A673 (cell line): Measurements from ENCODE around the gene PKM. TPM values are rescaled to one million over a fixed set of nuclear protein-coding genes. Genes with fewer than 3 reads are reported as not detected.

Experiments used
- BruUV-seq: library from RNA; stranded (reverse); fragments of 400-500 nt; replicated peaks from 2 replicates; lab custom pipeline; 2021; lab: Mats Ljungman, UMichigan
- CTCF ChIA-PET: fragments of 300-600 bp; sonication (Branson Sonifier 250); formaldehyde crosslinking; loops from one replicate; lab custom pipeline; 2022; ENCODE audit warnings: antibody characterized with exemption; lab: Charles Lee
- POLR2A ChIA-PET: fragments of 300-600 bp; sonication (Branson Sonifier 250); formaldehyde crosslinking; loops from one replicate; lab custom pipeline; 2022; ENCODE audit warnings: antibody characterized with exemption; ENCODE audit not compliant: low non-redundant PET; lab: Charles Lee
- DNase-seq: peaks from one replicate; pipeline ENCODE4 v3.0.0-alpha.2; 2015; ENCODE audit warnings: low spot score
- H3K27ac ChIP-seq: fragments of 200-600 bp; sonication (generic); 2 replicates; pipeline ENCODE4 v1.5.1; 2016; ENCODE audit warnings: mixed run types, low read depth, mild to moderate bottlenecking, mixed read lengths, antibody characterized with exemption, low read length; ENCODE audit not compliant: poor library complexity, severe bottlenecking
- H3K27me3 ChIP-seq: fragments of 200-600 bp; sonication (generic); replicated peaks from 2 replicates; pipeline ENCODE4 v1.6.1; 2017; ENCODE audit warnings: mixed run types, low read depth, mild to moderate bottlenecking, mixed read lengths, antibody characterized with exemption, low read length; ENCODE audit not compliant: insufficient read depth, poor library complexity
- H3K36me3 ChIP-seq: fragments of 200-600 bp; sonication (generic); 2 replicates; pipeline ENCODE4 v1.6.1; 2016; ENCODE audit warnings: mixed run types, mild to moderate bottlenecking, mixed read lengths, antibody characterized with exemption, low read length; ENCODE audit not compliant: insufficient read depth, poor library complexity, severe bottlenecking
- H3K4me1 ChIP-seq: fragments of 200-600 bp; sonication (generic); 2 replicates; pipeline ENCODE4 v1.6.1; 2017; ENCODE audit warnings: mixed run types, mild to moderate bottlenecking, mixed read lengths, antibody characterized with exemption, low read length; ENCODE audit not compliant: insufficient read depth, poor library complexity, severe bottlenecking
- H3K4me3 ChIP-seq: fragments of 200-600 bp; sonication (generic); 2 replicates; pipeline ENCODE4 v1.5.1; 2016; ENCODE audit warnings: low read depth, mixed run types, mild to moderate bottlenecking, mixed read lengths, low read length; ENCODE audit not compliant: poor library complexity, severe bottlenecking
- H3K9me3 ChIP-seq: fragments of 200-600 bp; sonication (generic); 2 replicates; pipeline ENCODE4 v1.6.1; 2016; ENCODE audit warnings: mixed run types, low read depth, mild to moderate bottlenecking, mixed read lengths, antibody characterized with exemption, low read length; ENCODE audit not compliant: poor library complexity, severe bottlenecking
- CTCF ChIP-seq: fragments of 300-800, 200-600 bp; sonication (generic); conservative IDR thresholded peaks from 2 replicates; pipeline ENCODE4 v1.5.1; 2017; ENCODE audit warnings: low read depth, mild to moderate bottlenecking, antibody characterized with exemption, low read length, moderate library complexity, mixed read lengths
- EZH2 ChIP-seq: fragments of 200-600 bp; sonication (generic); IDR thresholded peaks from 2 replicates; pipeline ENCODE4 v1.6.1; 2017; ENCODE audit warnings: borderline replicate concordance, low read depth, mild to moderate bottlenecking, mixed read lengths, antibody characterized with exemption, low read length; ENCODE audit not compliant: poor library complexity, severe bottlenecking
- intact Hi-C: fragments of 100-400 bp; cut with micrococcal nuclease; formaldehyde crosslinking; loops from one replicate; pipeline ENCODE4 v1.10.0; 2022; ENCODE audit not compliant: unreplicated experiment
- total RNA-seq: library from RNA; stranded (reverse); gene quantifications from 2 replicates; pipeline ENCODE4 v1.2.3, GENCODE V29; 2021

The PKM gene
- total RNA-seq, 1 experiment from 2014 or later = 1,955 TPM

GRCh38 chr15:72205273-72205672 is 25.7 kb downstream of the PKM start:
- TF ChIP-seq CTCF (no peak), EZH2 (no peak)
- no peak overlapping the region for H3K4me3 ChIP-seq
- peaks cover 100% of the 10 kb centered on the region for H3K36me3 ChIP-seq
- no peaks in the 10 kb centered on the region for H3K27me3 ChIP-seq
- no peak for DNase-seq
- H3K4me1 ChIP-seq = no peaks in the 10 kb centered on the region
- POLR2A ChIA-PET = no interaction called here
- H3K9me3 ChIP-seq = no peaks in the 10 kb centered on the region
- BruUV-seq = no TSS peak
- H3K27ac ChIP-seq = no peak overlapping the region
- intact Hi-C loops = no loop called here
- CTCF ChIA-PET = no interaction called here

GRCh38 chr15:72203507-72203837 is 27.5 kb downstream of the PKM start:
- ChIA-PET POLR2A (no interaction called here), CTCF (no interaction called here)
- Histone ChIP-seq H3K4me3 (no peak overlapping the region), H3K36me3 (peaks cover 100% of the 10 kb centered on the region), H3K9me3 (no peaks in the 10 kb centered on the region), H3K4me1 (no peaks in the 10 kb centered on the region), H3K27ac (no peak overlapping the region), H3K27me3 (no peaks in the 10 kb centered on the region)
- intact Hi-C loops = no loop called here
- no peak for DNase-seq
- no TSS peak for BruUV-seq
- TF ChIP-seq CTCF = no peak
- no peak for TF ChIP-seq EZH2

GRCh38 chr15:72202801-72203506 is 28.0 kb downstream of the PKM start:
- Histone ChIP-seq H3K4me1 (no peaks in the 10 kb centered on the region), H3K27ac (no peak overlapping the region), H3K4me3 (no peak overlapping the region), H3K27me3 (no peaks in the 10 kb centered on the region), H3K36me3 (peaks cover 100% of the 10 kb centered on the region), H3K9me3 (no peaks in the 10 kb centered on the region)
- ChIA-PET CTCF (no interaction called here), POLR2A (no interaction called here)
- intact Hi-C loops = no loop called here
- BruUV-seq = no TSS peak
- TF ChIP-seq EZH2 (no peak), CTCF (no peak)
- DNase-seq = no peak
